Neuron (in vitro differentiated cells): ENCODE measurements around the gene H2AZ1.

Source experiments
- H2AFZ ChIP-seq: one replicate; pipeline ENCODE4 v1.6.1; 2013; ENCODE audit warnings: low read depth, mild to moderate bottlenecking, inconsistent platforms, low read length, moderate library complexity
- H3K27me3 ChIP-seq: one replicate; pipeline ENCODE4 v1.6.1; 2013; ENCODE audit warnings: low read length; ENCODE audit not compliant: insufficient read depth
- H3K36me3 ChIP-seq: one replicate; pipeline ENCODE4 v1.6.1; 2013; ENCODE audit warnings: low read length; ENCODE audit not compliant: insufficient read depth
- H3K4me1 ChIP-seq: one replicate; pipeline ENCODE4 v1.6.1; 2013; ENCODE audit warnings: low read length; ENCODE audit not compliant: insufficient read depth
- H3K4me3 ChIP-seq: 2 replicates; pipeline ENCODE4 v1.5.1; 2013; ENCODE audit warnings: mild to moderate bottlenecking, low read length, moderate library complexity
- H3K9me3 ChIP-seq: one replicate; pipeline ENCODE4 v1.6.1; 2013; ENCODE audit warnings: low read length

H2AZ1 gene

DNA sequence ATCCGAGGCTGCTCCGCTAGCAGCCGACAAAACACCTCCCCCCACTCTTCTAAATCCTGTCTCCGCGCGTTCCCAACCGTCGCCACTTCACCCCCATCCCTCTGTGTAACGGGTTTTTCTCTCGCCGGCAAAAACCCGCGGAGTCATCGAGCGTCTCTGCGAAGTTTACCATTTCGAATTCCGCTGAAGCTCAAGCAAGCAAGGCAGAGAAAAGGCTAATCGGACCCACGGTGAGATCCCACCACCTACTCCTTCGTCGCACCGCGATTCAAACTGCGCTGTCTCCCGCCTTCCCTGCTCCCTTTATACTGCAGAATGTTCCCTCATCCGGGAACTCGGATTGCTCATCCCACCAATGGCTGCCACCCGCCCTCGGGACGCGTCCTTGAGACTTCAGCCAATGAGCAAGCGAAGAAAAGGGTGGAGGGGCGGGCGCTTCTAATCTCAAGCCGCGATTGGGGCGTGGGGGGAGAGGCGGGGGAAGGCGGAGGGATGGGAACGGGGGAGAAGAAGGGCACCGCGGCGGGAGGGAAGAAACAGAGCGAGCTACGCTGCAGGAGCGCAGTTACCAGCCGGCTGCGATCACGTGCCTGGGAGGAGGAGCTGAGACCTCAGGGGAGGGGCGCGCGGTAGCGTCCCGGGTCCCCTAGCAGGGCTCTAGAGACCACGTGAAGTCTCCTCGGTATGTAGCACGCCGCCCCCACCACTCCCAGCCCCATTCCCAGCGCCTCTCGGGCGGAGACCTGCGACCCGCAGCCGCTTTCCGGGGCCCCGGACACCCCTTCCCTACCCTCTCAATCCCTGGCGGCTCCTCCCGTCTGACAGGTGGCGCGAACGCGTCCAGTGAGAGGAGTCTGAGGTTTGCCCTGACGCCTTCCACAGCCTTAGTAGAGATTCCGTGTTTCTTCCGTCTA is at the start of gene H2AZ1:
TSS of gene H2AZ1 (minus strand) at position 277 of the 914 bp plus-strand sequence. CDS start at position 172, 105 bp downstream.
- Histone ChIP-seq H3K4me3 (peak within 1 kb of the TSS; percentile 97), H2AFZ (peak within 1 kb of the TSS; percentile 93), H3K27me3 (no peaks in the 10 kb centered on the region), H3K9me3 (no peaks in the 10 kb centered on the region), H3K4me1 (peaks cover 30% of the 10 kb centered on the region), H3K36me3 (peaks cover 18% of the 10 kb centered on the region)

DNA sequence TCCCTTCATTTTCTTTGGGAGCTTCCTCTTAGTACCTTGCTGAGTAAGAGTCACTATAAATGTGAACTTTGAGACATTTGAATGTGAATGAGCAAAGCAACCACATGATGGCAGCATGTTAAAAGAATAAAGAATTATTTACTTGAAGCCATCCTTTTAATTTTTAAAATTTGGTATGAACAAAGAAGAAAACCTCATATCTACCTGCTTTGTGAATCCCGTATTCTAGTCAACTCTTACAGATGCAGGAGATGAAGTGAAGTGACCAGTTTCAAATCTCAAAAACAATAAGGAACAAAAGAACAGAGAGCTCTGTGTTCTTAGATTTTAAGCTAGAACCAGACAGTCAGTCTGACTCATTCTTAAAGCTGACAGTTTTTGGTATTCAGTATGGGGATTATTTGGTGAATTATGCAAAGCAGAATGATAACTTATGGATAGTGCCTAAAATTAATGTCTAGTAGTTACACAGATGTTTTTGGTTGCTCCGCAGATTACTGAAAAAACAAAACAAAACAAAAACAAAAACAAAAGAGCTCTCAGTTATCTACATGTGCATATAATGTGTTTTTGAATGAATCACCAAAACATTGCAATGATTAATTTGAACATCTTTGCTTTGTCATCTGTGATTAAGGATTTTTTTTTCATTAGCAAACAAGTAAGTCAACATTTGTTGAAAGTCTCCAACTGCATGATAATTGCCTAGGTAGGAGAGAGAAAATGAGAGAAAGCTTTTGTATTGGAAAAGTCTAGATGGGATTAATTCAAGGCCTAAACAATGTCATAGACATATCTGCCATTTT is 48.2 kb upstream of the H2AZ1 start:
- no peaks in the 10 kb centered on the region for H3K36me3 ChIP-seq
- H2AFZ ChIP-seq = peak overlapping the region; percentile 41
- no peaks in the 10 kb centered on the region for H3K9me3 ChIP-seq
- H3K4me1 ChIP-seq = no peaks in the 10 kb centered on the region
- H3K4me3 ChIP-seq = no peak overlapping the region
- no peaks in the 10 kb centered on the region for H3K27me3 ChIP-seq

- H3K4me3 ChIP-seq = no peak overlapping the region
These were observed 41.7 kb upstream of the H2AZ1 start for GRCh38 chr4:99991741-99992140.

DNA sequence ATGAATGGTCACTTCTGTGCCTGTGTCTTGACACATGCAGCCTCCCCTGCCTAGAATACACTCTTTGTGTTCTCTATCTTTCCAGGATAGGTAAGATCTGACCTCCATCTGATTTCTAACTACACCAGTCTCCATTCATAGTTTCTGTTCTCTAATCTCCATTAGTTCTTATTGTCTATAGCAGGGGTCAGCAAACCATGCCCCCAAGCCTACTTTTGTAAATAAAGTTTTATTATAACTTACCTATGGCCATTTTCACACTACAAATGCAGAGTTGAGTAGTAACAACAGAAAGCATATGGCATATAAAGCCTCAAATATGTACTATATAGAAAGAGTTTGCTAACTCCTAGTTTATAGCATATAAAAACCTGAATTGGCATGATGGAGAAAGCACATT is 37.6 kb upstream of the H2AZ1 start:
- Histone ChIP-seq H3K4me1 (no peaks in the 10 kb centered on the region), H3K4me3 (no peak overlapping the region), H3K9me3 (no peaks in the 10 kb centered on the region), H3K36me3 (no peaks in the 10 kb centered on the region), H2AFZ (no peak overlapping the region), H3K27me3 (no peaks in the 10 kb centered on the region)

More at GRCh38 chr4:99991741-99992140, 41.7 kb upstream of the H2AZ1 start:
- H3K4me1 ChIP-seq = no peaks in the 10 kb centered on the region
- no peaks in the 10 kb centered on the region for H3K9me3 ChIP-seq
- no peak overlapping the region for H2AFZ ChIP-seq
- no peaks in the 10 kb centered on the region for H3K27me3 ChIP-seq
- no peaks in the 10 kb centered on the region for H3K36me3 ChIP-seq

DNA sequence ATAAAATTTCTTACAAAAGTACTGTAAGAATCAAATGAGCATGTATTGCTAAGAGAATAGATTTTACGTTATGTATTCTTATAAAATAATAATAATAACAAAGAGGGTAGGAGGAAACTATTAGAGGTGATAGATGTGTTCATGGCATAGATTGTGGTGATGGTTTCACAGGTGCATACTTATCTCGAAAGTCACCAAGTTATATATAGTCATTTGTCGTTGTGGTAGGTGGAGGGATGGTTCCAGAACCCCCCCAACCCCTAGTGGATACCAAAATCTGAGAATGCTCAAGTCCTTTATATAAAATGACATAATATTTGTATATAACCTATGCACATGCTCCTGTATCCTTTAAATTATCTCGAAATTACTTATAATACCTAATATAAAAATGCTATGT is 36.7 kb upstream of the H2AZ1 start:
- H3K36me3 ChIP-seq = no peaks in the 10 kb centered on the region
- H3K9me3 ChIP-seq = no peaks in the 10 kb centered on the region

GRCh38 chr4:99983289-99983943 is 33.3 kb upstream of the H2AZ1 start:
- Histone ChIP-seq H3K4me1 (no peaks in the 10 kb centered on the region), H2AFZ (no peak overlapping the region), H3K9me3 (no peaks in the 10 kb centered on the region), H3K4me3 (no peak overlapping the region), H3K27me3 (no peaks in the 10 kb centered on the region), H3K36me3 (no peaks in the 10 kb centered on the region)

More for the DNA sequence above, 36.7 kb upstream of the H2AZ1 start:
- no peaks in the 10 kb centered on the region for H3K4me1 ChIP-seq
- H3K27me3 ChIP-seq = no peaks in the 10 kb centered on the region
- no peak overlapping the region for H2AFZ ChIP-seq
- H3K4me3 ChIP-seq = no peak overlapping the region

GRCh38 chr4:99979872-99980271 is 29.8 kb upstream of the H2AZ1 start:
- Histone ChIP-seq H3K27me3 (no peaks in the 10 kb centered on the region), H3K4me1 (no peaks in the 10 kb centered on the region), H3K36me3 (no peaks in the 10 kb centered on the region), H3K9me3 (no peaks in the 10 kb centered on the region), H3K4me3 (no peak overlapping the region), H2AFZ (no peak overlapping the region)

DNA sequence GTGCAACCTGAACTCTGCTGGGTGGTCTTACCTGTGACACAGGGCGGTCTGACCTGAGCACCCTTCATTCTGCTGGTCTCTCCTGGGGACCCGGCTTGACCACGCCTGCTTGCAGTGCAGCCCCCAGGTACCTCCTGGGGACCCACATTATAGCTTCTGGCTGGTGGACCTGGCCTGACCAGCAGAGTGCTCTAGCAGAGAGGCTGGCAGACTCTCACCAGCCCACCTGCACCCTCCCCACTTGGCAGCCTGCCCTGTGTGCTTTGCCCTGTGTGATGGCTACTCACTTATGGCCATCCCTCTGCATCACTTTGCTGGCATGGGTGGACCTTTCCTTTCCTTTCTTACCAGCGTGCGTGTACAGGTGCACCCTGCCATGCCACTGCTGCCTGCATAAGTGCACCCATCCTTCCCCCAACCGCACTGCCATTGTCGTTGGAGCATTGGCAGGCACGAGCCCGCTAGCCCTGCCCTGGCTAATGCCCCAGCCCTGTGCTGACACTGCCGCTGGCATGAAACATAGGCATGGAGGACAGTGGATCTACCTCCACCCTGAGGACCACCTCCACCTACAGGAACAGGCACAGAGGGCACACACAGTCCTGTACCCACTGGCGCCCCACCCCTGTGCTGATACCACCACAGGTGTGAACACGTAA is 21.5 kb upstream of the H2AZ1 start:
- Histone ChIP-seq H3K36me3 (no peaks in the 10 kb centered on the region), H3K4me1 (no peaks in the 10 kb centered on the region), H3K27me3 (no peaks in the 10 kb centered on the region), H3K9me3 (no peaks in the 10 kb centered on the region), H3K4me3 (no peak overlapping the region), H2AFZ (no peak overlapping the region)

- Histone ChIP-seq H3K27me3 (no peaks in the 10 kb centered on the region), H3K4me3 (no peak overlapping the region), H3K4me1 (no peaks in the 10 kb centered on the region)
These were observed 18.3 kb upstream of the H2AZ1 start for GRCh38 chr4:99968330-99968729.

DNA sequence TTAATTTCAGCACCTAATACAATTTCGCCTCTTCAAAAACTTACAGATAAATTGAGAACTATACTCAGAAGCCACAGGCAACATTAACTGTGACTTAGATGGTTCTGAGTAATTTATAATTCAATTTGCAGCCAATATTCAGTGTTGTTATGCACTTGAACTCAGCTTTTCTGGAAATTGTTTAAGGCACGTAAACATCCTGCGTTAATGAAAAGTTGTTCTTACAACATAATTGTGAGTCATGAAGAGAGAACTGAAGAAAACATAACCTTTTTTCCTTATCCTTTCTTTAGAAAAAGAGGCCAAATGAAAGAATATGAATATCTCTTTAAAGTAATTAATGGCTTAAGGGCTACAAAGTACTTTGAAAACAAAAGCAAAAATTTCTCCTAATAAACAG is 16.6 kb upstream of the H2AZ1 start:
- Histone ChIP-seq H3K27me3 (no peaks in the 10 kb centered on the region), H3K4me1 (no peaks in the 10 kb centered on the region), H3K36me3 (no peaks in the 10 kb centered on the region), H3K4me3 (no peak overlapping the region), H3K9me3 (no peaks in the 10 kb centered on the region), H2AFZ (no peak overlapping the region)

More at GRCh38 chr4:99968330-99968729, 18.3 kb upstream of the H2AZ1 start:
- H3K36me3 ChIP-seq = no peaks in the 10 kb centered on the region
- H2AFZ ChIP-seq = no peak overlapping the region
- no peaks in the 10 kb centered on the region for H3K9me3 ChIP-seq

- Histone ChIP-seq H3K4me3 (no peak overlapping the region), H2AFZ (no peak overlapping the region), H3K9me3 (no peaks in the 10 kb centered on the region), H3K4me1 (no peaks in the 10 kb centered on the region), H3K27me3 (no peaks in the 10 kb centered on the region), H3K36me3 (no peaks in the 10 kb centered on the region)
These were observed 15.7 kb upstream of the H2AZ1 start for GRCh38 chr4:99965674-99966350.

GRCh38 chr4:99965173-99965572 is 15.1 kb upstream of the H2AZ1 start:
- Histone ChIP-seq H3K9me3 (no peaks in the 10 kb centered on the region), H3K27me3 (no peaks in the 10 kb centered on the region), H2AFZ (no peak overlapping the region), H3K36me3 (no peaks in the 10 kb centered on the region), H3K4me1 (no peaks in the 10 kb centered on the region), H3K4me3 (no peak overlapping the region)
